LNCAP (cell line): Measurements from ENCODE around the gene PARP8.

ENCODE experiments used
- TF ChIP-seq, protein P1 (sequence below): fragments of 450-650 bp; IDR thresholded peaks from 2 replicates; pipeline ENCODE4 v1.5.1; 2017; ENCODE audit warnings: mild to moderate bottlenecking

Gene PARP8

DNA sequence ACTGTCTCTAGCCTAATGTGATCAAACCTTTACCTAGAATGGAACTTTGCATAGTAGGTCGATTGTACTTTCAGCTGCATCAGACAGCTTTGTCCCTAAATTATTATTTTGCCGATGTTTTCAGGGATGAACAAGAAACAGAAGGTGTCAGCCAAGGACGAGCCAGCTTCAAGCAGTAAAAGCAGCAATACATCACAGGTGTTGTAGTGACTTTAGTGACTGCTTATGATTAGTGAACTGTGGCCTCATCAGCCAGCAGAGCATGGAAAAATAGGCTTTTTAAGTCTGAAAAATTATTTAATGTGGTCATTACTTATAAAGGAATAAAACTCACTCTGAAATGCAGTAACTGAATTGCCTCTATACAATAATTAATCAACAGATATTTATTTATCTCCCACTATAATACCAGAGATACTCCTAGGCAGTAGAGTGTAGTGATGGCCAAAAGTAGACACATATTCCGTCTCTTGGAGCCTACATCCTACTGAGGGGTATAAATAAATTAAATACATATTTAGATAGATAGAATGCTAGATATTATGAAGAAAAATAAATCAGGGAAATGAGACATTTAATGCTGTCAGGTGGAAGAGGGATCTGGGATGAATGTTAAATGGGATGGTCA, 166.3 kb downstream of the PARP8 start:
- TF ChIP-seq, protein P1, sequence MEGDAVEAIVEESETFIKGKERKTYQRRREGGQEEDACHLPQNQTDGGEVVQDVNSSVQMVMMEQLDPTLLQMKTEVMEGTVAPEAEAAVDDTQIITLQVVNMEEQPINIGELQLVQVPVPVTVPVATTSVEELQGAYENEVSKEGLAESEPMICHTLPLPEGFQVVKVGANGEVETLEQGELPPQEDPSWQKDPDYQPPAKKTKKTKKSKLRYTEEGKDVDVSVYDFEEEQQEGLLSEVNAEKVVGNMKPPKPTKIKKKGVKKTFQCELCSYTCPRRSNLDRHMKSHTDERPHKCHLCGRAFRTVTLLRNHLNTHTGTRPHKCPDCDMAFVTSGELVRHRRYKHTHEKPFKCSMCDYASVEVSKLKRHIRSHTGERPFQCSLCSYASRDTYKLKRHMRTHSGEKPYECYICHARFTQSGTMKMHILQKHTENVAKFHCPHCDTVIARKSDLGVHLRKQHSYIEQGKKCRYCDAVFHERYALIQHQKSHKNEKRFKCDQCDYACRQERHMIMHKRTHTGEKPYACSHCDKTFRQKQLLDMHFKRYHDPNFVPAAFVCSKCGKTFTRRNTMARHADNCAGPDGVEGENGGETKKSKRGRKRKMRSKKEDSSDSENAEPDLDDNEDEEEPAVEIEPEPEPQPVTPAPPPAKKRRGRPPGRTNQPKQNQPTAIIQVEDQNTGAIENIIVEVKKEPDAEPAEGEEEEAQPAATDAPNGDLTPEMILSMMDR, result no peak

DNA sequence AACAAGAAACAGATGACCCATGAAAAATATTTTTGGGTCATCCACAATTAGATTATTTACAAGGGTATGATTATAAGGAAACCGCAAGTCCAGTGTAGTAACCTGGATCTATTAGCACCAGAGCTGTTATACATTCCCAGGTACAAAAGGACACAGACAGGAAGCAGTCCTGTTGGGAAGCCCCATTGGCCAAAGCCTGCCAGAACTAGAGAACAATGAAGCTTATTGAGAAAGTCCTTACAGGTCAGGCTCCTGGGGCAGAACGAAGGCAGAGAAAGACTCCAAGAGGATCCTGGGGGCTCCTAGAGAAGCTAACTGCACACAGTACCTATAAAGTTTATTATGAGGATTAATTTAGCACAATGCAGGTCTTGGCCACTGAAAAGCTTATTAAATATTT, 169.9 kb downstream of the PARP8 start:
- TF ChIP-seq, protein P1, result no peak

DNA sequence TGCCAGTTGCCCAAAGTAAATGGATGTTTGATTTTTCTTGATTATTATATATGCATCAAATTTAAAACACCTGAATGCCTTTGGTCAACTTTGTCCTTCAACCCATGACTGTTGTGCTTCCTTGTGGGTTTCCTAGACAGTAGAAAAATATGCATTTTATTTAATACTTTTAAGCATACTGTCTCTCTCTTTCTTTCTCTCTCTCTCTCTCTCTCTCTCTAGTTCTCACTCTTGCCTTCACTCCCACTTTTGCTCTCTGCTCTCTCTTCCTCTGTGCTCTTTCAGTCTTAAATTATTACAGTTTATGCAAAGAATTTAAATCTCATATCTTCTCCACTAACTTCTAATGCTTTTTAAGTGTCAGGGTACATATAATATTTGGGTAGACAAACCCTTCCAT, 173.0 kb downstream of the PARP8 start:
- TF ChIP-seq, protein P1, result no peak

DNA sequence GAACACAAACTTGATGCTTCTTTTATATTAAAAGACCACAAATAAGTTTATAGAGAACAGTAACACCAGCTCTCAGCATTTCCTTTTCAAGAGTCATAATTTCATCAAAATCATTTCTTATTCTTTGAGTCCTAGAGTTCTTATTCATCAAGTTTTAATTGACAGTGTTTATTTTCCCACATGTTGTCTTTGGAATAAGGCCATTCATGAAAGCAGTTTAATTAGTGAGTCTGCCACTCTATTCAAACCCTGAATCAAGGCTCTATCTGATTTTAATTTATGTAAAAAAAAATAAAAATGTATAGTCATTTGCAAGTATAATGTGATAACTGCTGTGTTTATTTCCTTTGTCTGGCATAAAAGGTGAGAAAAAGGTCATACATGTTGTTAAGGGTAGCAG, 176.7 kb downstream of the PARP8 start:
- TF ChIP-seq, protein P1, result no peak

DNA sequence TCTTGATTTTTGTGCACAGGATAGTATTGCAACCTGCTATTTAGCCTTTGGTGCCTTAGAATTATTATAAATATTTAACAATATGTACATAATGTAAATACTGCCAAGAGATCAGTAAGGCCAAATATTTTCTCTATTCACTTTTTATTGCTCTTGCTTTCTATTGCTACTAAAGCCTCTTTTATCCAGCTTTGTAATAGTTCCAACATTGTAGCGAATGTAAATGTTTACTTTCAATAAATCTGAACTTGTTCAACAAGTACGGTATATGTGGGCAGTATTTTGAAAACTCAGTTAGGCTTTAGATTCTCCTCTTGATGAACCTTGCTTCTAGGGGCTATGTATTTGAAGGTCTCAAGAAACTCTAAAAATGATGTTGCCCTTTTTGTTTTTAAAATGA, 179.8 kb downstream of the PARP8 start:
- TF ChIP-seq, protein P1, result no peak

DNA sequence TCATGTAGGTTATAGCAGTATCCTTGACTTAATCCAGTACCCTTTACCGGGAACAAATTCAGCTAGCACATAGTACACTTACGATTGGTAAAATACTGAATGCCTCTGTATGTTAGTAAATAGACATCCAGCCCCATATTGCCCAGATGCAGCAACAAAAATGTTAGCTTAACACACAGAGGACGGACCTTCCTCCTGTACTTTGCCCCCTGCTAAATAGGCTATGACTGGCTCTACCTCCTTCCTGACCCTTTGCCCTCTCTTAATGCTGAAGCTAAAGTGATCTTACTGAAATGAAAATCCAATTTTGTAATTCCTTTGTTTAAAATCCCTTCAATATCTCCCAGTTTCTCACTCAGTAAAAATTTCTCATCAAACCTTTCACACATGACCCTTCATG, 183.1 kb downstream of the PARP8 start:
- TF ChIP-seq, protein P1, result no peak

DNA sequence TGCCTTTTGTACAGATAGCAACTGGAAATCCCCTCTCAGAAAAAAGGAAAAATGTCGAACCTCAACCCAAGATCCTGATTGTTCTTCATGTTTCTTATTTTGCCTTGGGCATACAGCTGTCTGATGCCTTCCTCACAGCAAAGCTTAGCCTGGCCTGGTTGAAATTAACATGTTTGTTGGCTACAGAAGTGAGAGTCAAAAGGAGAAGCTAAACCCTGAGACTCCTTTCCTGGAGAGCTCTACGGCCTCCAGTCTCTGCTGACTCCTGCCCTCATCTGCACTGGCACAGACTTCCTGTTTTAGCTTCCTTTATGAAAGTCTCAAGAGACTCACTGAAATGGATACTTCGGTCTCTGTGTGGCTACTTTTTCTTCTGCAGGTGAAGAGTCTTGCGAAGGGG, 186.7 kb downstream of the PARP8 start:
- TF ChIP-seq, protein P1, result no peak

DNA sequence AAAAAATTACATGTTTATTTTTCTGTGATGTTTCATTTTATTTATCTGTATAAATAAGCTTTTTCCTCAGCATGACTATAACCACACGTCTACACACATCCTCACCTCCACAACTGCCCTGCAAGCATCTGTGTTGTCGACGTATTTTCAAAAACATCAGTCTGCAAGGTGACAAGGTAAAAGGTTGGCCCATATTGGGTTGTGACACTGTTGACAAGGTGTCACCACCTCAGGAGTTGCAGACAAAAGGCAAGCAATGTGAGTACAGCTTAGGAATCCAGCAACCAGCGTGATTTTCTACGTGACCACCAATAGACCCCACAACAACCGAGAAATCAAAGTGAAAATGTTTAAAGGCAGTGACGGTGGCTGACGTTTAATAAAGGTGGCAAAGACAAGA, 187.6 kb downstream of the PARP8 start:
- TF ChIP-seq, protein P1, result no peak
